ENCODE data around the gene LAMC3. TPM values are rescaled to one million over a fixed set of nuclear protein-coding genes. Genes with fewer than 3 reads are reported as not detected.

LAMC3 gene
- polyA plus RNA-seq, 1 experiment, result not detected

DNA sequence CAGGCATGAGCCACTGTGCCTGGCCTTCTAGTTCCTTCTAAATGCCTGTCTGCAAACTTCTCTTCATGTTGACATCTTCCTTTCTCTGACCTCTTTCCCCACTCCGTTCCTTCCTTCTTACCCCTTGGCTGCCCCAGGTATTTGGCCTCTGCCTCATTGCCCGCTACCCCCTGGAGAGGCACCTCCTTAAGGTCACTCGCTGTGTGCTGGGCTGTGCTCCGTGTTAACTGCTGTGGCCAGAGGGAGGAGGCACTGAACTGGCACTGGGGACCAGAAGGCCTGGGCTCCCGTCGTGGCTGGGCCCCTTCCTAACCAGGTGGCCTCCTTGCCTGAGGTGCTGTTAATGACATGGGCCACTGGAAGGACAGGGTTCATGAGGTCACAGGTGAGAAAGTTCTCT is 39.4 kb downstream of the LAMC3 start:
- H3K4me3 ChIP-seq (ENCODE audit: low read depth, low read length), result no peak overlapping the region
- TF ChIP-seq, protein P1, sequence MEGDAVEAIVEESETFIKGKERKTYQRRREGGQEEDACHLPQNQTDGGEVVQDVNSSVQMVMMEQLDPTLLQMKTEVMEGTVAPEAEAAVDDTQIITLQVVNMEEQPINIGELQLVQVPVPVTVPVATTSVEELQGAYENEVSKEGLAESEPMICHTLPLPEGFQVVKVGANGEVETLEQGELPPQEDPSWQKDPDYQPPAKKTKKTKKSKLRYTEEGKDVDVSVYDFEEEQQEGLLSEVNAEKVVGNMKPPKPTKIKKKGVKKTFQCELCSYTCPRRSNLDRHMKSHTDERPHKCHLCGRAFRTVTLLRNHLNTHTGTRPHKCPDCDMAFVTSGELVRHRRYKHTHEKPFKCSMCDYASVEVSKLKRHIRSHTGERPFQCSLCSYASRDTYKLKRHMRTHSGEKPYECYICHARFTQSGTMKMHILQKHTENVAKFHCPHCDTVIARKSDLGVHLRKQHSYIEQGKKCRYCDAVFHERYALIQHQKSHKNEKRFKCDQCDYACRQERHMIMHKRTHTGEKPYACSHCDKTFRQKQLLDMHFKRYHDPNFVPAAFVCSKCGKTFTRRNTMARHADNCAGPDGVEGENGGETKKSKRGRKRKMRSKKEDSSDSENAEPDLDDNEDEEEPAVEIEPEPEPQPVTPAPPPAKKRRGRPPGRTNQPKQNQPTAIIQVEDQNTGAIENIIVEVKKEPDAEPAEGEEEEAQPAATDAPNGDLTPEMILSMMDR (IDR thresholded peaks at IDR 0.05; ENCODE audit: low read depth, low read length), result no peak
- POLR2A ChIA-PET, result no interaction called here
- peaks cover 9% of the 10 kb centered on the region for H3K27me3 ChIP-seq (ENCODE audit: control insufficient read depth, insufficient read depth, low read length)
- no peak overlapping the region for H3K27ac ChIP-seq (ENCODE audit: low read depth, low read length)
- peaks cover 16% of the 10 kb centered on the region for H3K9me3 ChIP-seq (ENCODE audit: control insufficient read depth, insufficient read depth, low read length)
- DNase-seq (ENCODE audit: low read depth, low spot score), result no peak
- CTCF ChIA-PET, result interaction anchor here (1.4 kb wide), 1 partner anchor 182 kb away, joined by 6 read pairs; no protein-coding TSS in a partner anchor

DNA sequence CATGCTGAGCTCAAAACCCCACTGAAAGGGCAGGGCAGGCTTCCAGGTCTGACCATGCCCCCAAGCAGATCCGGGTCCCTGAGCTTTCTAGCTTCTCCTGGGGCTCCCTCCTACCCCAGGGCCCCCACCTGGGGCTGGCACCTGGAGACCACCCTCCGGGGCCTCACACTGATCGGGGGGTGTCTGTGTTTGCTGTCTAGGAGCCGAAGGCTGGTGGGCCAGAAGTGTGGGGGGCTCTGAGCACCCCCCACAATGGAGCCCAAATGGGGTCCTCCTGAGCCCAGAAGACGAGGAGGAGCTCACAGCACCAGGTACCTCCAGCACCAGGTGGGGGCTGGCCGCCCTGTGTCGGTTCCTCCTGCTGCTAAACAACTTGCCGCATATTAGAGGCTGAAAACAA is 39.8 kb downstream of the LAMC3 start:
- no peak for DNase-seq (ENCODE audit: low read depth, low spot score)
- CTCF ChIA-PET, result interaction anchor here (1.4 kb wide), 1 partner anchor 182 kb away, joined by 6 read pairs; no protein-coding TSS in a partner anchor
- H3K27me3 ChIP-seq (ENCODE audit: control insufficient read depth, insufficient read depth, low read length), result peaks cover 9% of the 10 kb centered on the region
- no peak overlapping the region for H3K27ac ChIP-seq (ENCODE audit: low read depth, low read length)
- no peak overlapping the region for H3K4me3 ChIP-seq (ENCODE audit: low read depth, low read length)
- H3K9me3 ChIP-seq (ENCODE audit: control insufficient read depth, insufficient read depth, low read length), result peaks cover 16% of the 10 kb centered on the region
- POLR2A ChIA-PET, result no interaction called here
- TF ChIP-seq, protein P1 (IDR thresholded peaks at IDR 0.05; ENCODE audit: low read depth, low read length), result no peak

DNA sequence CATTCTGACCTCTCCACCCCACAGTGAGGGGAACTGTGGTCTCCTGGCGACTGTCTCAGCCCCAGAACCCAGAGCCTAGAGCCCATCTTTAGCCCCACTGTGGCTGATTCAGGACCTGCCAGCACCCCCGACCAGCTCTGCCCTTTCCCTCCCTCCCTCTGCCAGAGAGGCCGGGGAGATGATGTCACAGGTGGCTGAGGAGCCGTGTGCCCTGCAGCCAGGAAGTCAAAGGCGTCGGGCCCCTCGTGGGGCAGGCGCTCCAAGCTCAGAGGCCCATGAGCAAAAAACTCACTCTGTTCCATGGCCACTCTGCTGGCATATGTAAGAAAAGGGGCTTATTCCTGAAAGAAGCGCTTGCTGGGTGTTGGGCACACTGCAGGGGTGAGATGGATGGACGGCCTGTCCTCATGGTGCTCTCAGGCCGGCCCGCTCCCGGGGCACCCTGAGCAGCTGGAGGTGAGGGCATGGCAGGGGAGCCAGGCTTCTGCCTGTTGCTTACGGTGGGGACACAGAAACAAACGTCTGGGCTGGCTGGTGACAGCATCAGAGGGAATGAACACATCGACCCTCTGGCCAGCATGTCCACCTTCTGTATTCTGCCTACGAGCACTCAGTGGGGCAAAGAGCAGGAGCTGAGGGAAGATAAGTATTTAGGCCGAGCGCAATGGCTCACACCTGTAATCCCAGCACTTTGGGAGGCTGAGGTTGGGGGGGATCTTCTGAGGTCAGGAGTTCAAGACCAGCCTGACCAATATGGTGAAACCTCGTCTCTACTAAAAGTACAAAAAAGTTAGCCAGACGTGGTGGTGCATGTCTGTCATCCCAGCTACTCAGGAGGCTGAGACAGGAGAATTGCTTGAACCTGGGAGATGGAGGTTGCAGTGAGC is 41.1 kb downstream of the LAMC3 start:
- TF ChIP-seq, protein P1 (IDR thresholded peaks at IDR 0.05; ENCODE audit: low read depth, low read length), result no peak
- CTCF ChIA-PET, result no interaction called here
- POLR2A ChIA-PET, result no interaction called here
- DNase-seq (ENCODE audit: low read depth, low spot score), result no peak
- no peak overlapping the region for H3K4me3 ChIP-seq (ENCODE audit: low read depth, low read length)
- peaks cover 16% of the 10 kb centered on the region for H3K9me3 ChIP-seq (ENCODE audit: control insufficient read depth, insufficient read depth, low read length)
- H3K27me3 ChIP-seq (ENCODE audit: control insufficient read depth, insufficient read depth, low read length), result peaks cover 9% of the 10 kb centered on the region
- no peak overlapping the region for H3K27ac ChIP-seq (ENCODE audit: low read depth, low read length)

DNA sequence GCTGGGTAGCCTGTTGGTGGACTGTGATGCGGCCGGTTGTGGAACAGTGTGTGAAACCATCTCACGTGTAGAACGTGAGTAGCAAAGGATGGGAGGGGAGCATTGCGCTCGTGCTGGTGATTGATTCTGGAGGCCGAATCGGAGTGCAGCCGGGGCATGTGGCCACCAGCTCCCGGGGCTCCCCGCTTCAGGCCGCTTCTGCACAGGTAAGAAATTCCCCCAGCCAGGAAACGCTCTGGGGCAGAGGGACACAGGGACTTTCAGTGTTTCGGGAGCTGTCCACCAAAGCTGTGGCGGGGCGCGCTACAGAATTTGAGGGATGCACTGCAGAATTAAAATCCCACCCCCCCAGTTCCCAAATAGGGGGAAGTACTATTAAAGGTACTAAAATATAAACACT is 41.9 kb downstream of the LAMC3 start:
- CTCF ChIA-PET, result no interaction called here
- H3K27ac ChIP-seq (ENCODE audit: low read depth, low read length), result no peak overlapping the region
- DNase-seq (ENCODE audit: low read depth, low spot score), result no peak
- H3K4me3 ChIP-seq (ENCODE audit: low read depth, low read length), result no peak overlapping the region
- peaks cover 11% of the 10 kb centered on the region for H3K9me3 ChIP-seq (ENCODE audit: control insufficient read depth, insufficient read depth, low read length)
- POLR2A ChIA-PET, result no interaction called here
- TF ChIP-seq, protein P1 (IDR thresholded peaks at IDR 0.05; ENCODE audit: low read depth, low read length), result no peak
- H3K27me3 ChIP-seq (ENCODE audit: control insufficient read depth, insufficient read depth, low read length), result peaks cover 9% of the 10 kb centered on the region
